NCI-H1436 treated with DMSO at 0.1 percent for 48 hours (cell line): ENCODE measurements around the gene SFRP2.

Experiments used
- DNase-seq: peaks from one replicate; lab custom pipeline; 2025; lab: John Stamatoyannopoulos, UW

SFRP2 gene, protein sequence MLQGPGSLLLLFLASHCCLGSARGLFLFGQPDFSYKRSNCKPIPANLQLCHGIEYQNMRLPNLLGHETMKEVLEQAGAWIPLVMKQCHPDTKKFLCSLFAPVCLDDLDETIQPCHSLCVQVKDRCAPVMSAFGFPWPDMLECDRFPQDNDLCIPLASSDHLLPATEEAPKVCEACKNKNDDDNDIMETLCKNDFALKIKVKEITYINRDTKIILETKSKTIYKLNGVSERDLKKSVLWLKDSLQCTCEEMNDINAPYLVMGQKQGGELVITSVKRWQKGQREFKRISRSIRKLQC

DNA sequence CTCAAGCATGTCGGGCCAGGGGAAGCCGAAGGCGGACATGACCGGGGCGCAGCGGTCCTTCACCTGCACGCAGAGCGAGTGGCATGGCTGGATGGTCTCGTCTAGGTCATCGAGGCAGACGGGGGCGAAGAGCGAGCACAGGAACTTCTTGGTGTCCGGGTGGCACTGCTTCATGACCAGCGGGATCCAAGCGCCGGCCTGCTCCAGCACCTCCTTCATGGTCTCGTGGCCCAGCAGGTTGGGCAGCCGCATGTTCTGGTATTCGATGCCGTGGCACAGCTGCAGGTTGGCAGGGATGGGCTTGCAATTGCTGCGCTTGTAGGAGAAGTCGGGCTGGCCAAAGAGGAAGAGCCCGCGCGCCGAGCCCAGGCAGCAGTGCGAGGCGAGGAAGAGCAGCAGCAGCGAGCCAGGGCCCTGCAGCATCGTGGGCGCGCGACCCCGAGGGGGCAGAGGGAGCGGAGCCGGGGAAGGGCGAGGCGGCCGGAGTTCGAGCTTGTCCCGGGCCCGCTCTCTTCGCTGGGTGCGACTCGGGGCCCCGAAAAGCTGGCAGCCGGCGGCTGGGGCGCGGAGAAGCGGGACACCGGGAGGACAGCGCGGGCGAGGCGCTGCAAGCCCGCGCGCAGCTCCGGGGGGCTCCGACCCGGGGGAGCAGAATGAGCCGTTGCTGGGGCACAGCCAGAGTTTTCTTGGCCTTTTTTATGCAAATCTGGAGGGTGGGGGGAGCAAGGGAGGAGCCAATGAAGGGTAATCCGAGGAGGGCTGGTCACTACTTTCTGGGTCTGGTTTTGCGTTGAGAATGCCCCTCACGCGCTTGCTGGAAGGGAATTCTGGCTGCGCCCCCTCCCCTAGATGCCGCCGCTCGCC lies at the start of gene SFRP2:
SFRP2 (minus strand) TSS at position 671 of the 864 bp plus-strand sequence; CDS start at position 423, 248 bp downstream.
- DNase-seq, result no peak

DNA sequence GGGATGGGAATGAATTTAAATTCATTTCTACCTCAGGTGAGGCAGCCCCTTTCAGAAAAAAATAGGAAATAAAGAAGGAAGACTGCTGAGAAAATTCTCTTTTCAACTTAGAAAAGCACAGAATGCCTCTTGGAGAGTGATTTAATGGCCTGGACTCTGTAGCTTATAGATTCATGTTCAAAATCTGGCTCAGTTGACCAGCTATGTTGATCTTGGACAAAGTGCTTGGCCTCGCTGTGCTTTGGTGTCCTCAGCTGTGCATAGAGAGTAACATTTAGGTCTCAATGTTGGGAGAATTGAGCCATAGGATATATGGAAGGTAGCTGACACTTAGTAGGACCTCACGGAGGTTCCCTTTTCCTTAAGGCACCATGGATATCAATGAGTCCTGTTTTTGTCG lies 49.7 kb upstream of the SFRP2 start:
- no peak for DNase-seq

DNA sequence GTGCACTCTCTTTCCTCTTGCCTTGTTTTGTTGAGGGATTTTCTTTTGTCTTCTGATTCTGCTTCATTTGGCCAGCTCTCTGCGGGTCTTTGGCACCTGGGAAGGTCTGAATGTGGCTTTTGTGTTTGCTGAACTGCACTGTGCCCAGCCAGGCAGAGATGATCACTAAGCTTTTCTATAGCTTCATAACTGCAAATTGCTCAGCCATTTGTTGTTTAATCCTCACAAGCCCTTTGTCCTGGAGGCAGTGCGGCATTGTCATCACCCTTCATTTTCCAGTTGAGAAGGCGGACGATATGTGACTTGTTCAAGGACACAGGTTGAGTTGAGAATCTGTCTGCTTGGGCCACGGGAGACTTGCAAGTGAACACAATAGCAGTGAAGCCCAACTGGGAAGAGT lies 46.0 kb upstream of the SFRP2 start:
- no peak for DNase-seq

DNA sequence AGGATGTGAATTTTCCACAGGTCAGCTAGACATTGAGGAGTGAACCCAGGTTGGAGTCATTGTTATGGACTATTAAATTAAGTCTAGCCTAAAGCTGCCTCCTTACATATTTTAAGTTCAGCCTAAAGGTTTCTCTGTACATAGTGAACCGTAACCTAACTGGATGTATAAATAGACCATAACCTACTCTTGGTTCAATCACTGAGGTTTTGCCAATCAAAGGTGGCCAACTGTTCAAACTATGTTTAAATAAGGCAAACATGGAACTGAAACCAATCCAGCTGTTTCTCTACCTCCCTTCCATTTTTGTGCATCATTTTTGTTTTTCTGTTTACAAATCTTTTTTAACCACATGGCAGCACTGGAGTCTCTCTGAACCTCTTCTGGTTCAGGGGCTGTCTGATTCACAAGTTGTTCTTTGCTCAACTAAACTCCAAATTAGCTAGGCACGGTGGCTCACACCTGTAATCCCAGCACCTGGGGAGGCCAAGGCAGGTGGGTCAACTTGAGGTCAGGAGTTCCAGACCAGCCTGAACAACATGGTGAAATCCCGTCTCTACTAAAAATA lies 43.9 kb upstream of the SFRP2 start:
- no peak for DNase-seq

DNA sequence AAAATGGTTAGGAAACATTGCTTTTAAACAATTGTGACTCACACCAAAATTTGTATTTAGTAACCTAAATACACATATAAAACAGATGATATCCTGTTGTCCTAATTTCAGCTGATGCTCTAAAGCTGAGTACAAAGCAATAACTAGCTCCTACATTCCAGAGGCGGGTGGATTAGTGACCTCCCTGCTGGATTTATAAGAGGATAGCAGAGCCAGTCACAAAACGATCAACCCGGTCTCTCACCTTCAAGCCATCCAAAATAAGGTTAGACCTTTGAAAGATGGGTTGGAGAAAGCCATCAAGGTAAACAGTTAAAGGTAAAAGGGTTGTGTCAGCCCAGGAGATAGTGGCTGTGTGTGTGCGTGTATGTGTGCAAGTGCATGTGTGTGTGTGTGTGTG lies 43.2 kb upstream of the SFRP2 start:
- no peak for DNase-seq

DNA sequence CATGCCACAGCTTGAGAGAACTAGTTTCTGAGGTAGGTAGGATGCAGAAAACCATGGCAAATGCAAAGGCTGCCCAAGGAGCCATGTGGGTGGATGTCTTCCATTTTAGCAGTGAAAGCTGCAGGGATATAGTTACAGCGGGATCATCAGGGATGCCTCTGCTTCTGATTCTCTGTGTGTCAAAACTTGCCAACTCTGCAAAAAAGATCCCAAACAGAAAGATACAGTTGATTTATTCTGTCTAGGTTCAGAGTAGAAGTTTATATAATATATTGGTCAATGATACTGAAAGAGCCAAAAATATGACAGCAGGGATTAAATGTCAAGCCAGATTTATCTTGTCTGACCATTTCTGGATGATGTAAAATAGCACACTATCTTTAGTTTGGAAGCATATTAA lies 42.4 kb upstream of the SFRP2 start:
- no peak for DNase-seq

DNA sequence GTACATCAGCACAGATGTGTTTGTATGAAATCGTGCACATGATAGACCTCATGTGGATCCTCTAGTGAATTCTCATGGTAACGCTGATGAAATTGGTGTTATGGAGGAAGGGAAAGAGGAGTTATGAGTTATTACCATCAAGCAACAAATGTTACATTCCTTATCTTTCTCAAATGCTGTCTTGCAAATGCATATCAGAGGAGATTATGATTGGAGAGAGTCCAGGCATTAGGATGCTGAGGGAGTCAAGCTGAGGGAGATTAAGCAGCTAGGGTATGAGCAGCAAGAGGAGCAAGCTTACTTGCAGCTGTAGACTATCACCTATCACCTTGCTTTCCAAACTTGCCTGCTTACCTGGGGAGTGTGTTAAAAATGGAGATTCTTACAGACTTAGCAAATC lies 36.8 kb upstream of the SFRP2 start:
- no peak for DNase-seq

DNA sequence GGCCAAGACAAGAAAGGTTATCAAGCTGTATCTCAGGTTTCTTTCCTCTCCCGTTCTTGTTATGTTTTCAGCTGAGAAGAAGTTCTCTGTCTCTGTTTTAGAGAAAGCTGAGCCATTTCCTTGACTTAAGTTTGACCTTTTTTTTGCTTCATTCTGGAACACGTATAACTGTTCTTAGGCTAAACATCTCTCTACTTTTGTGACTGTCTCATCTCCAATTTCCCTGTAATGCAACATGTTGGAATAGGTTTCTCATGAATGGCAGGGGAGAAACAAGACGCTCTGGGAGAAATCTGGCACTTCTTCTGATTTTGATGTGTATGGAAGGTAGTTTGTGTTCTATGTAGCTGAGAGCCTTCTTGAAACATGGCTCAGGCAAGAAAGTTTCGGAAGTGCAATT lies 36.2 kb upstream of the SFRP2 start:
- no peak for DNase-seq

DNA sequence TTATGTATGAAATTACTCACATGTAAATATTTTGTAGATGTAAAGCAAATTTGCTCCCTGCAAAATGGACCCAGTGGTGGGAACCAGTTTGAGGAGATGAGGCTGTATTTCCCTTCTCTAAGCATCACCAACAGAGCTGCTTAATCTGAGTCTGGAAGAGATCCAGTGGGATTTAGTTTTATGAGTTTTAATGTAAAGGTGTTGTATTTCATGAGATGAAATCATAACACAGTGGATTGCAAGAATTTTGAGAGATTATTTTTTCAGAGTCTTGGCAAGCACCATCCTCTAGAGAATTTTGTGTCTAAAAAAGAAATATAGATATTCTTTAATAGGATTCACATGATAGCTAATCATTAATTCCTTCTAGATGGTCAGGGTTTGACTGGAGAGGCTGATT lies 35.6 kb upstream of the SFRP2 start:
- DNase-seq, result no peak

DNA sequence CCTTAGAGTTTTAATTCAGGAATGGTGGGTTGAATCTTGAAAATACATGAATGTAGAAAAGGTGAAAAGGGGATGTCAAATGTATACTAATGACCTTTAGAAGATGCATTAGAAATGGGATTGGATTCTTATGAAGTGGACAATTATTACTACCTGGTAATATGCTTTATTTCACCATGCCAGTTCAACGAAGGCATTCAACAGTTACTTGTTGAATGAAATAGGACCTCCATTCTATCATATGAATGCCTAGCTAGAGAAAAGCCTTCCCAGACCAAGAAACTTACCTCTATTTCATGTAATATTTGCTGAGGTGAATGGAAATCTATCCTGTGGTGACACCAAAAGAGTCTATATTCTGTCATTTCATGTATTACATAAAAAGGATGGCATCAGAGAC lies 34.6 kb upstream of the SFRP2 start:
- DNase-seq, result no peak

DNA sequence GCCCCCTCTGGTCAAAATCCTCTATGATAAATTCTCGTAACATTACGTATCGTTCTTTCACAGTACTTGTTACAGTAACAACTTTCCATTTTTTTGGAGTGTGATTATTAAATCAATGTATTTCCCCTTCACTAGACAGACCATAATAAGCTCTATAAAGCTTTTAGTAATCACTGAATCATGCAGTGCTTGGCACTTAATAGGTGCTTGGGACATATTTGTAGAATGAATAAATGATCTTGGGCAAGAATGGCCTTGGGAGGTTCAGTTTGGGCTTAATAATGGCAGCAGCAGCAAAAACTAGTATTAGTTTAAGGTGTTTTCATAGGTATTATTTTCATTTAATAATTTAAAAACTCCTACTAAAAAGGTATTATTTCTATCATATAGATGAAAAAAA lies 33.4 kb upstream of the SFRP2 start:
- DNase-seq, result no peak

DNA sequence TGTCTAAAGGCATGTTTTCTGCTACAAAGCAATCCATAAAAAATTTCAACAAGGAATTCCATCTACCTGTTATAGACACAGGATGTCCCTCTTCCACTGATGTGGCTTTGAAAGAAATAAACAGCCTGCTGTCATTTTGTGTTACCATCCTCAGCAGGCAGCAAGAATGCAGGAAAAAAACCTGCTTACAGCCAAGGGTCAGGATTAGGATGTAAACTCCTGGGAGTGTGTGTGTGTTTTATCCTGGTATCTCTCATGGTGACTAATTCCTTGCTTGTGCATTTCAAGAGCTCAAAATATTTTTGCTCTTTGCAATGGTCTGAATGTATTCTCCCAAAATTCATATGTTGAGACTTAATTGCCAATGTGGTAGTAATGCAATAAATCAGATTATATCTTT lies 28.6 kb upstream of the SFRP2 start:
- DNase-seq, result no peak

DNA sequence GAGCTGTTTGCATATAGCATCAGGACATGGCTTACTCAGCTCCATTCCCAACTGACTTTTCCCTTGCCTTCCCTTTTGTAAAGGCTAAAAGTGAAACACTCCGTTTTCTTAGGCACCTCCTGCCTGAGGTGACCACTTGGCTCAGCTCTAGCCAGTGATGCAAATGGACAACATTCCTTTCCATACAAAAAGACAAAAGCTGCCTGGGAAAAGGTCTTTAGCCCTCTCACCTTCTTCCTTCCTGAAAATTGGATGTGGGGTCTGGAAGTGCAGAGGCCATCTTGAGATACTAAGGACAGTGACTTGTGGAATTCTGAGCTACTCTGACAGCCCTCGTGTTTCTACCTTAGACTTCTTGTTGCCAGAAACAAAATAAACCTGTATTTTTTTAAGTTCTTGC lies 27.7 kb upstream of the SFRP2 start:
- DNase-seq, result no peak

DNA sequence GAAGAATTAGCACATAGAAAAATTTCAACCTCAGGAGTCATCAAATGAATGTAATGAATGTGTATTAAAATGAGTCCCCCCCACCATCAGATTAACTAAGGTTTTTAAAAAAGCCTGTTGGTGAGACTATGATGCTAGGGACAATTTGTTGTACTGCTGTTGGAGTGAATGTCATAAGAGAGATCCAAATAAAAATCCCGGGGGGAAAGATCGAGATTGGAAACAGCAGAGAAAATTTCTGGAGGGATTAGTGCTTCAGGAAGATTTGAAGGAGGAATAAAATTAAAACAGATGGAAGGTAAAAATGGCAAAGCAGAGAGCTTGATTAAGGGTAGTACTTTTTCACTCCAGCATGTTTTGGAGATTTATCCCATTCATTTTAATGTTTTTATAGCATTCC lies 25.9 kb upstream of the SFRP2 start:
- no peak for DNase-seq

DNA sequence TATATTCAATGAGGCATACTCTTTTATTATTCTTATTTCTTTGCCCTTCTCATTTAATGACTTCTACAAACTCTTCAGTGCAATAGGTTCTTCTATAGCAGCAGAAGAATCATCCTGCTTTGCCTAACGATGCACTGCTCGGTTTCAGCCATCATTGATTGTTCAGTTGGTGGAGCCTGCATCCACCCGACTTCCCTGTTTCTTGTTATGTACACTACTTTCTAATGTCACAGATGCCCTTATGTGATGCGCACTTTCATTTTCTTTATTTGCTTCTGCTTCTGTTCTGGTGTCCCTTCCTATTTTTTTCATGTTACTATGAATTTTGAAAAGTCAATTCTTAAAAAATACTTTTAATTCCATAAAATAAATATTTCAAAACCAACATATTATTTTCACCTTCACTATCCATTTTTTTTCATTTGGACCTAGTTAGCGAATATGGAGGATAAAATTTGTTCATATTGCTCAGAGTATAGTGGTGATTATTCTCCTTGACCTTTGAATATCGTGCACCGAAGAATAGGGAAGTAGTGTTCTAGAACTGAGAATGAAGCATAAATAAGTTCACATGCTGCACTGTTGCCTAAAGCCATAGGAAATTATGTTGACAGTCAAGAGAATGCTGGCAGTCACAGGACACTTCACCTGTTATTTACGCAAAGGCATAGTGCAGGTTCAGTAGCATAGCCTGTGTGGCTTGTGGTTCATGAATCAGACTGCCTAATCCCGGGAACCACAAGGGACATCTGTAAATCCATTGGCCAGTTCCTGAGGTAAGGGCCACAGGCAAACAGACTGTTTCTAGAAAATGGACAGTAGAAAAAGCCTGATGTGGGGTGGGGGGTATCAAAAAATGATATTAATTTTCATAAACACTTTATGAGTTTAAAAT lies 21.3 kb upstream of the SFRP2 start:
- DNase-seq, result no peak

DNA sequence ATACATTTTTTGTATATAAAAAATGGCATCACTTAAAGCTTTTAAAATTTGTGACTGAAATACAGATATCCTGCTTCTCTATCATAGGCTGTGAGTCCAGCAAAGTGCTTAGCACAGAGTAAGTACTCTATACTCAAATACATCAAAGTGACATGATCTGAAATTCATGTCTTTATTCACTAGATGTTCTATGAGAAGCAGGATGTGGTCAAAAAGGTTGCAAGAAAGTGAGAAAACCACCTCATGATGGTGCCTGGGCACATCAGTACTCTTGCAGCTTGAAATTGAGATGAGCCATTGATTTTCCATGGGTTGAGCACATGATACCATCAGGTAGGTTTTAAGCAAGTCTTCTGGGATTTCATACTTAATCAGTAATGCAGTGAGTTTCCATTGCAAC lies 20.4 kb upstream of the SFRP2 start:
- no peak for DNase-seq

DNA sequence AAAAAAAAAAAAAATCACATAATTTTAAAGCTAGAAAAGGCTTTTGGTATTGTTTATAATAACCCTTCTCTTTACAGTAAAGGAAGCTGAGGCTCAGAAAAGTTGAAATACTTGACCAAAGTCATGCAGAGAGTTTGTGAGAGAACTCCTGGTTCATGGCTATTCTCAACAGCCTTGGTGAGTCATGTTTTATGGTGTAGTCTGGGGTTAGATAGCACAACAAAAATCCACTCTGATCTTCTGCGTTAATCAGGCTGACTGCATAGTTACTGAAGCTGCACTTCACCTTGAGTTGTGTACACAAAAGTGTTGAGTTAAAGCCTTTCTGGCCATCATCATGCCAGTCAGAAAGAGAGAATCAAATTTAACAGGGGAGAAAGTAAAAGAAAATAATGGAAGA lies 19.3 kb upstream of the SFRP2 start:
- DNase-seq, result no peak

DNA sequence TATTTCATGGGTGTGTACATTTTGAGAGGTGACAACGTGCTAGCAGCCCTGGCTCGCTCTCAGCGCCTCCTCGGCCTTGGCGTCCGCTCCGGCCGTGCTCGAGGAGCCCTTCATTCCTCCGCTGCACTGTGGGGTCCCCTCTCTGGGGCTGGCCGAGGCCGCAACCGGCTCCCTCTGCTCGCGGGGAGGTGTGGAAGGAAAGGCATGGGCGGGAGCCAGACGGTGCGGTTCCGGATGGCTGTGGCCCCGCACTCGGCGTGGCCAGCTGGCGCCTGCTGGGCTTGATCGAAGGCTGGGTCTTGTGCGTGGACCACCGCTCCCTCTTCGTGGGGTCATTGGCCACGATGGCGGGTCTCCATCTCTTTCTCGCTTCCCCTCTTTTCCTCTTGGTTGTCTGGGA lies 17.2 kb upstream of the SFRP2 start:
- DNase-seq, result no peak

DNA sequence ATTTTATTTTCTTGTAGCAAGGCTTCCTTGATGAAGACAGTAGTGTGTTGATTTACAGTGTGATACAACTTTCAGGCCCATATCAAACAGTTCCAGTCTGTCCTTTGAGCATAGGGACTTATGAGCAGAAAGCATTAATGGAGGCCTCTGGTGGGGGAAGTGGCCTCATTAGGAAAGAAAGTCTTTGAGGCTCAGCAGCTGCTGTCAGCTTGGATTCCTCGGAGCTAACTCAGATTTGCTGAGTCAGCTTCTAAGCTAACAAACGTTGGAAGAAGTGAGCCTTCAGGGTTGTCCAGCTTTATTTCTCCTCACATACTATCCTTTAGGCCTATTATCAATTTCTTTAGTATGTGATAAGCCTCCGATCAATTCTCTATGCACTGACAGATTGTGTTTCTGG lies 15.8 kb upstream of the SFRP2 start:
- DNase-seq, result no peak

DNA sequence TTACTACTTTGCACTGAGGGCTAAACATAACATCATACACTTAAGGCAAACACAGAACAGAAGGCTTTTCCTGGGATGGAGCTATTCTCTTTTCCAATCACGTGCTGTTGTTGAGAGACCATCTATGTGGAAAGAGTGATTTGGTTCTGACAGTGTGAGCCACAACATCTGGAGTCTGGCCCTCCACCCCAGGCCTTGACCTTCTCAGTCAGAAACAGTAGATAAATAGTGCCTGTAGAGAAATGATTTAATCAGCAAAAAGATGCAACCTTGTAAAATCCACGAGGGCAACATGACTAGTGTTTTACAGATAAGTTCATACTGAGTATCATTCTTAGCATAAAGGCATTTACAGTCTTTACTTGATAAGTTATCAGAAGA lies 10.8 kb upstream of the SFRP2 start:
- no peak for DNase-seq

DNA sequence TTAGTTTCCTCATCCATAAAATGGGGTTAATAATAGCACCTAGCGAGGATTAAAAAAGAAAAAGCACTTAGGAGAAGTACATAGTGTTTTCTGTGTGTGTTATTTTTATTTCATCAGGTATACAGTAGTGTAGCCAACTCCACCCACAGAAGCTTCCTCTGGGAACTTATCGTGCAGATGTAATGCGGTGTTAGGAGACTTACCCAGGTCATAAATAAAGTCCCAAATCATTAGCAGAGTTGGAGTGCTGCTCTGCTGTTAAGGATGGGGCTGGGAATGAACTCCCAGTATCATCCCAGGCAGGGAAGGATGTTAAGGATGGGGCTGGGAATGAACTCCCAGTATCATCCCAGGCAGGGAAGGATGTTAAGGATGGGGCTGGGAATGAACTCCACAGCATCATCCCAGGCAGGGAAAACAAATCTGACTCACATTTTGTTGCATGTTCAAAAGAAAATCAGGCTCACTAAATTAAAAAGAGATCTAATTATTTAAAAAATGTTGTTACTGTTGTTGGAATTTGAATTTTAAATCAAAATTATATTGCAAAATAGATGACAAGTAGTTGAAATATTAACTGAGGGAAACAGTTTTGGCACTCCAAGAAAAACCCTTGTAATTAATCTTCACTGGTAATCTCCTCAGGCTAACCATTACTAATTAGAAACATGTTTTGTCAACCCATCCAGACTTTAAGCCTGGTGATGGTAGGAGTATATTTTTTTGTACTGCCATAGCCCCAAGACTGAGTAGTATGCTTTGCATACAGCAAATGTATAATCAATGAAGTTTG lies 10.2 kb upstream of the SFRP2 start:
- no peak for DNase-seq

DNA sequence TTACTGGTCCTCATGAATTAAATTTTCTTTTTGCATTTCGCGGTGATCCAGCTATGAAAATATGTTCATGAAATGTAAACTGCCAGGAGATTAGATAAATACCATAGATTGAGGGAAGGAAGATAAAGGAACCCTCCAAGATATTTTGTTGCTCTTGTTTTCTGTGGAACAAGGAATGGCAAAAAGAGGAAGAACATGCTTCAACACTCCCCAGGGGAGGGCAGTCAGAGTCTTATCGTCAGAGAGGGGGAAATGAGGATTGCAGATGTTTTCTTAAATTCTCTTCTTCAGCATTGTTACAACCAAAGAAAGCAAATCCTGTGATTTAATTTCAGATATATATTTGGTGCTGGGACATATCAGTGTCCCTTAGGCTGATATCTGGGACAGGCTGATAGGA lies 9.5 kb upstream of the SFRP2 start:
- no peak for DNase-seq
